Fibroblast of skin of left biceps (primary cell): ENCODE results near the gene SNCA.

ENCODE experiments used
- DNase-seq, 2 experiments: peaks; one replicate each; pipeline ENCODE4 v3.0.0-alpha.2; 2013; ENCODE audit warnings: low read depth in 2 of 2

SNCA gene

GRCh38 chr4:89836897-89837384 lies at the start of gene SNCA:
Gene SNCA, minus strand, starts transcription at chr4:89837161. Its CDS starts 1,494 bp downstream, at chr4:89835667.
- DNase-seq = no peak

GRCh38 chr4:89879215-89879614 lies 42.3 kb upstream of the SNCA start:
- DNase-seq = no peak

- no peak for DNase-seq
These were observed 41.6 kb upstream of the SNCA start for GRCh38 chr4:89878611-89879010.

GRCh38 chr4:89876548-89876947 lies 39.6 kb upstream of the SNCA start:
- DNase-seq = no peak

GRCh38 chr4:89871211-89871610 lies 34.2 kb upstream of the SNCA start:
- DNase-seq = no peak

- no peak for DNase-seq
These were observed 32.1 kb upstream of the SNCA start for GRCh38 chr4:89868999-89869589.

- no peak for DNase-seq
These were observed 31.3 kb upstream of the SNCA start for GRCh38 chr4:89868276-89868675.

GRCh38 chr4:89863533-89863932 lies 26.6 kb upstream of the SNCA start:
- no peak for DNase-seq

GRCh38 chr4:89860971-89861370 lies 24.0 kb upstream of the SNCA start:
- no peak for DNase-seq

GRCh38 chr4:89855236-89855635 lies 18.3 kb upstream of the SNCA start:
- no peak for DNase-seq

GRCh38 chr4:89847571-89848325 lies 10.8 kb upstream of the SNCA start:
- DNase-seq = no peak

- no peak for DNase-seq
These were observed 2.6 kb upstream of the SNCA start for GRCh38 chr4:89839558-89839957.

- DNase-seq = no peak
These were observed 1.0 kb upstream of the SNCA start for GRCh38 chr4:89837993-89838390.

GRCh38 chr4:89837385-89837992 lies 528 bp upstream of the SNCA start:
- no peak for DNase-seq

GRCh38 chr4:89836031-89836745 lies 773 bp downstream of the SNCA start:
- no peak for DNase-seq

GRCh38 chr4:89835413-89835812 lies 1.5 kb downstream of the SNCA start:
- no peak for DNase-seq

- DNase-seq = no peak
These were observed 2.3 kb downstream of the SNCA start for GRCh38 chr4:89834486-89835209.

- DNase-seq = no peak
These were observed 7.4 kb downstream of the SNCA start for GRCh38 chr4:89829470-89830138.

- DNase-seq = no peak
These were observed 13.5 kb downstream of the SNCA start for GRCh38 chr4:89823416-89823815.

- no peak for DNase-seq
These were observed 15.3 kb downstream of the SNCA start for GRCh38 chr4:89821612-89822011.

GRCh38 chr4:89820010-89820409 lies 17.0 kb downstream of the SNCA start:
- DNase-seq = no peak
